ENCODE results near the gene PELI2. TPM values are rescaled to one million over a fixed set of nuclear protein-coding genes. Genes with fewer than 3 reads are reported as not detected.

The PELI2 gene
- total RNA-seq, 1 donor: 14.1 TPM

DNA sequence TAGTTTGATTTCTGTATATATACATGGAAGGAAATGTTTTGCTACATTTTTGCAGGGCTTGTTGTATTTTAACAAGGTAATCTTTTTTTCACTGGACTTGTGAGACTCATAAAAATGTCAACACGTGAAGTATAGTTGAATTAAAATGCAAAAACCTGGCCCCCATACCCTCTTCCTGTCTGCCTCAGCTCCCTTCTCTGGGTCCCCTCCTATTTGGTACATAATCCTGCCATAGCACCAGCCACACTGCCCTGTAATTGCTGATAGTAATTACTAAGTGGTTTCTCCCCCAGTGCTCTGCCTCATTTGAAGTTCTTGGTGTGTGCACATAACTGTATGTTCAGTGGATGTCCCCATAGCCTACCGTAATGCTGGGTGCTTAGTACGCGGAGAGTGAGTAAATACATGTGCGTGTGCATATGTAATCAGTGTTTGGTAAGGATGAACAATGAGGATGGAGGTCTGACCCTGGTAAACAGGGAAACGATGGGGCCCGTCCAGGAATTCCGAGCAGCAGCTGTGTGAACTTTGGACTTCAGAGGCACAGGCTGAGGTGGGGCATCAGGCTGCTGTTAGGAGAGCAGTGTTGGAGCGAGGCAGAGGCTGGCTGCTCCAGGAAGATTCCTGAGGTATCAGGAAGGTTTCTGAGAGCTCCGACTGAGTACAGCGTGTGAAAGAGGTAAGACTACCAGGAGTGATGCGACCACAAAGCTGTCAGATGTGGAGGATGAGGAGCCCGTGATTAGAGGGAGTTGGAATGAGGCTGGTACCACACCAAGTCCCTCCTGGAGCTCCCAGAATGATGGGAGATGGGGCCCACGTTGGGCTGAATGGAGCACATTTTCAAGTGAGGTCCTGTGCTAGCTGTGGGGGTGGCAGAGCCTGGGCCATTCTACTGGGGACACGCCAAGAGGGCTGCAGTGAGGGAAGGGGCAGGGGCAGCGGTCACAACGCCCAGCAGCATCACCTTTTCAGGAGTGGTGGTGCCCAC, 106.8 kb downstream of the PELI2 start:
- no peak for DNase-seq (ENCODE audit: insufficient read length, low spot score, missing footprints)
- H3K36me3 ChIP-seq (ENCODE audit: insufficient read depth, low read length): no peaks in the 10 kb centered on the region
- no peaks in the 10 kb centered on the region for H3K4me1 ChIP-seq (ENCODE audit: insufficient read depth, low read length)
- no peak overlapping the region for H2AFZ ChIP-seq (ENCODE audit: low read length)
- H3K27ac ChIP-seq (ENCODE audit: low read depth, low read length): no peak overlapping the region
- no peak for TF ChIP-seq CTCF (IDR thresholded peaks at IDR 0.05; ENCODE audit: extremely low read depth, low read depth, low read length)
- H3K4me2 ChIP-seq (ENCODE audit: insufficient read depth, low read length): no peak overlapping the region
- H3K79me2 ChIP-seq (ENCODE audit: insufficient read depth, low read length): no peaks in the 10 kb centered on the region
- H3K9me3 ChIP-seq (ENCODE audit: low read depth, low read length): no peaks in the 10 kb centered on the region
- H4K20me1 ChIP-seq (ENCODE audit: insufficient read depth, low read length): no peaks in the 10 kb centered on the region
- no peak overlapping the region for H3K4me3 ChIP-seq (ENCODE audit: insufficient read depth, low read length)
- H3K27me3 ChIP-seq (ENCODE audit: insufficient read depth, low read length): no peaks in the 10 kb centered on the region

GRCh38 chr14:56235388-56235787, 117.2 kb downstream of the PELI2 start:
- Histone ChIP-seq H3K36me3 (ENCODE audit: insufficient read depth, low read length) (no peaks in the 10 kb centered on the region), H3K27me3 (ENCODE audit: insufficient read depth, low read length) (no peaks in the 10 kb centered on the region), H3K4me2 (ENCODE audit: insufficient read depth, low read length) (no peak overlapping the region), H4K20me1 (ENCODE audit: insufficient read depth, low read length) (no peaks in the 10 kb centered on the region), H2AFZ (ENCODE audit: low read length) (no peak overlapping the region), H3K27ac (ENCODE audit: low read depth, low read length) (no peak overlapping the region), H3K4me1 (ENCODE audit: insufficient read depth, low read length) (no peaks in the 10 kb centered on the region), H3K79me2 (ENCODE audit: insufficient read depth, low read length) (no peaks in the 10 kb centered on the region), H3K4me3 (ENCODE audit: insufficient read depth, low read length) (no peak overlapping the region), H3K9me3 (ENCODE audit: low read depth, low read length) (no peaks in the 10 kb centered on the region)
- no peak for DNase-seq (ENCODE audit: insufficient read length, low spot score, missing footprints)
- no peak for TF ChIP-seq CTCF (IDR thresholded peaks at IDR 0.05; ENCODE audit: extremely low read depth, low read depth, low read length)

- no peak overlapping the region for H3K4me2 ChIP-seq (ENCODE audit: insufficient read depth, low read length)
- H3K4me3 ChIP-seq (ENCODE audit: insufficient read depth, low read length): no peak overlapping the region
- H3K36me3 ChIP-seq (ENCODE audit: insufficient read depth, low read length): no peaks in the 10 kb centered on the region
- H3K4me1 ChIP-seq (ENCODE audit: insufficient read depth, low read length): peaks cover 8% of the 10 kb centered on the region
- no peaks in the 10 kb centered on the region for H3K27me3 ChIP-seq (ENCODE audit: insufficient read depth, low read length)
- H4K20me1 ChIP-seq (ENCODE audit: insufficient read depth, low read length): no peaks in the 10 kb centered on the region
- no peaks in the 10 kb centered on the region for H3K9me3 ChIP-seq (ENCODE audit: low read depth, low read length)
- no peak overlapping the region for H2AFZ ChIP-seq (ENCODE audit: low read length)
- no peaks in the 10 kb centered on the region for H3K79me2 ChIP-seq (ENCODE audit: insufficient read depth, low read length)
- no peak for DNase-seq (ENCODE audit: insufficient read length, low spot score, missing footprints)
- H3K27ac ChIP-seq (ENCODE audit: low read depth, low read length): no peak overlapping the region
- no peak for TF ChIP-seq CTCF (IDR thresholded peaks at IDR 0.05; ENCODE audit: extremely low read depth, low read depth, low read length)
Observed at GRCh38 chr14:56237398-56237797, 119.2 kb downstream of the PELI2 start.

DNA sequence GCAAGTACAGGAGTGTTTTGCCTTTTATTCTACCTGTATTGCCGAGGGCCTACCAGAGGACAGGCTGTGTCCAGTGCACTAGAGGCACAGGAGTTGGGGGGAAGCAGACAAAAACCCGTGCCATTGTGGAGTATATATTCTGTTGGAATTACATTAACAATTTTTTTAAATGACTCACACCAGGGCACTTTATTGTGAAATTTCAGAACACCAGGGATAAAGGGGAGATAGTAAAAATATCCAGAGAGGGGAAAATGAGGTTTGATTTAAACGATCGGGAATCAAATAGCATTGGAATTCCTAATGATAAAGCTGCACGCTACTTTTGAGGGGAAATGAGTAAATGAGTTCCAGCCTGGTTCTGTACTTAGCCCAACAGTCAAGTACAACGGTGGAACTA, 123.2 kb downstream of the PELI2 start:
- no peaks in the 10 kb centered on the region for H3K27me3 ChIP-seq (ENCODE audit: insufficient read depth, low read length)
- no peak overlapping the region for H3K4me3 ChIP-seq (ENCODE audit: insufficient read depth, low read length)
- H3K27ac ChIP-seq (ENCODE audit: low read depth, low read length): no peak overlapping the region
- no peak overlapping the region for H3K4me2 ChIP-seq (ENCODE audit: insufficient read depth, low read length)
- no peaks in the 10 kb centered on the region for H3K36me3 ChIP-seq (ENCODE audit: insufficient read depth, low read length)
- no peak for TF ChIP-seq CTCF (IDR thresholded peaks at IDR 0.05; ENCODE audit: extremely low read depth, low read depth, low read length)
- no peaks in the 10 kb centered on the region for H3K79me2 ChIP-seq (ENCODE audit: insufficient read depth, low read length)
- DNase-seq (ENCODE audit: insufficient read length, low spot score, missing footprints): no peak
- H4K20me1 ChIP-seq (ENCODE audit: insufficient read depth, low read length): no peaks in the 10 kb centered on the region
- H3K9me3 ChIP-seq (ENCODE audit: low read depth, low read length): no peaks in the 10 kb centered on the region
- H2AFZ ChIP-seq (ENCODE audit: low read length): no peak overlapping the region
- peaks cover 23% of the 10 kb centered on the region for H3K4me1 ChIP-seq (ENCODE audit: insufficient read depth, low read length)

All from osteoblast (primary cell).